ENCODE measurements around the gene CNTN4. TPM values are rescaled to one million over a fixed set of nuclear protein-coding genes. Genes with fewer than 3 reads are reported as not detected.

CNTN4 gene
- total RNA-seq, 1 donor from 2014 or later = 2.6 TPM

GRCh38 chr3:3071136-3071535, 972.5 kb downstream of the CNTN4 start:
- DNase-seq (no peak), ATAC-seq (ENCODE audit: poor library complexity) (no peak)
- intact Hi-C loops (cut with DNase I) = no loop called here

GRCh38 chr3:3074551-3075257, 976.0 kb downstream of the CNTN4 start:
- intact Hi-C loops (cut with DNase I) = no loop called here
- DNase-seq (no peak), ATAC-seq (ENCODE audit: poor library complexity) (no peak)

GRCh38 chr3:3080309-3080708, 981.6 kb downstream of the CNTN4 start:
- DNase-seq (no peak), ATAC-seq (ENCODE audit: poor library complexity) (no peak)
- intact Hi-C loops (cut with DNase I) = no loop called here

DNA sequence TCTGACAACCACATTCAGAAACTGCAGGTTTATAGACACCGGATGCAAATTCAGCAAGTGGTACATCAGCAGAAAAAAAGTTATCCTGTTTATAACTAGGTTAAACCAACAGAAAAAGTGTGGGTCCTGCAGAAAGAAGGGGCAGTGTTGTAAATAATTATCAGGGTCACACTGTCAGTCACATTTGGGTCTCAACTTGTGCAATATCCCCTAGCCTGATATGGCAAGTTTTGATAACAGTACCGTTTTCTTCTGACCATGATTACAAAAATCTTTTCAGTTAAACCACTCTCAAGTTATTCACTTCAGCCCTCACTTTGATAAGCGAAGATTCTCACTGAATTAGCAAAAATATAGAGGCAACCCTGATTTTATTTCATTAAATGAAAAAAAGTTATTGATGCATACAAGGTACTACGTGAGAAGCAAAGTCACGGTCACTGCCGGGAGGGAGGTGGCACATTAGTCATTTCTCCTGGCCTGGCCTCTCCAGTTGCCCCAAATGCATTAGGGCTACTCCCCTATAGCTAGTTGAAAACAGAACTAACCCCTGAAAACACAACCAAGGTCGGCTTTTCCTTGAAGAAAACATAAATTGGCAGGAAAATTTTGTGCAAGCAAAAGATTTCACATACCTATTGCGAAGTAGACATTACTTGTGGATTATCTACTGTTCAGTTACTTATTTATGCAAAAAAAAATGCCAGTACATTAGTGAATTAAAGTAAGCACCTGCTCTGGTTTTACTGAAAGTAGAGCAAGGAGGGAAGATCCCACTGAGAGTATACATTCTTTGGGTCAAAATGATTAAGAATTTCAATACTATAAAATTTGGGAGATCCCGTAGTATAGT, 982.9 kb downstream of the CNTN4 start:
- no peak for ATAC-seq (ENCODE audit: poor library complexity)
- intact Hi-C loops (cut with DNase I) = no loop called here
- no peak for DNase-seq

DNA sequence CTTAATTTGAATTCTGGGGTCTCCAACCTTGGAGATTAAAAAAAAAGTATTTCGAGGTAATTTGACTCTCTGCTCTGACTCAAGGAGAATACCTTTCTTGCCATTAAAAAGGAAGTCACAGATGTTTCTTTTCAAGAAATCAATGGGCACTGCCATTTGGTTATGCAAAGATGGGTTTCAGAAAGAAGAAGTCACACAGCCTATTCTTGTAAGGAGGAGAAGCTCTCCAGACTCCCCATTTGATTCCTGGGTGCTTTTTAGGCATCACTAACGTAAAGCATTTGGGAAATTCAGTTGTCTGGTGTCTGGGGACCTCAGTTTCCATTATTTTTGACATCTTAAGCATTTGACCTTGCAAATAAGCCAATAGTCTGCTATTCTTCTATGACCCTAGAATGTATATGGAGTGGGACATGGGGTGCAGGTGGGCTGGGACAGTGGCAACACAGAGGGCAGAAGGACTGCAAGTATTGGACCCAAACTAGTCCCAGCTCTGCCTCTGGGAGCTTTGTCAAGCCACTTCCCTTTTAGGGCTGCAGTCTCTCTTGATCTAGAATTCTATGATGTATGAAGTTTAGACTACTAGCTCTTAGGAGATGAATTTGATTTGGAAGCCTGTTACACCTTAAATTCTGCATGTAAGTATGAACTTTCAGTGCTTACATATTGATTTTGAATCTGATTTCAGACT, 983.7 kb downstream of the CNTN4 start:
- intact Hi-C loops (cut with DNase I) = no loop called here
- DNase-seq (no peak), ATAC-seq (ENCODE audit: poor library complexity) (no peak)

- intact Hi-C loops (cut with DNase I) = no loop called here
- DNase-seq (no peak), ATAC-seq (ENCODE audit: poor library complexity) (no peak)
Measured at GRCh38 chr3:3084890-3085289, 986.2 kb downstream of the CNTN4 start.

DNA sequence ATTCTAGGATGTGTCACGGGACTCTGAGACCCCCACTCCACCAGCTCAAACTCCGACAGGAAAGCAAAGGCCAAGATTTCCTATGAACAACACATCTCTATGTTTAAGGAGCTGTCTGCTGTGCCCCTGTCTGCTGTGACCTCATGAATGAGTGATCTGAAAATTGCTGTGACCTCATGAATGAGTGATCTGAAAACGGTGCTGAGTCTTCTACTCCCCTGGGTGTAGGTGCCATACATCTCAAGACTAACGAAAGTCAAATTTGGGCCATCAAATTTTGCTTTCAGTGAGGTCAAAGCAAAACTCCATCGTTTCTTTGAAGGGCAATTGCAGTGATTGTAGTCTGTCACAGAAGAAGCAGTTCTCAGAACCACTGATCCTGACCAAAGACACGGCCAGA, 987.1 kb downstream of the CNTN4 start:
- ATAC-seq (ENCODE audit: poor library complexity) = no peak
- no peak for DNase-seq
- intact Hi-C loops (cut with DNase I) = no loop called here

GRCh38 chr3:3086239-3086638, 987.6 kb downstream of the CNTN4 start:
- intact Hi-C loops (cut with DNase I) = no loop called here
- DNase-seq = no peak
- ATAC-seq (ENCODE audit: poor library complexity) = no peak

DNA sequence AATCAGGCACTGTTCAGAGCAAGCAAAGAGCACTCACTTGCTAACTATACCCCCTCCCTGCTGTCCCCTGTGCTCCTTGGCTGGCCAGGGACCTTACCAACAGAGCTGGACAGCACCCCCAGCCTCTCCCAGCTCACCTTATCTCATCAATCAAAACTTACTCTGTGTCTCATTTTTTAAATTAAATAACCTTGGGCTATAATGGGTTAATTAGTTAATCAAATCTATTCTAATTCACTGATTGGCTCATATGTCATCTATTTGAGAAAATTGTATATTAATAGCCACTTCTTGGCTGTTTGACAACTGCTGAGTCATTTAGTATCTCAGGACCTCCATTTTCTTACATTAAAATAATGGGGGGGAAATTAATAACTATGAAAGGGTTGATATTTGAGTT, 988.6 kb downstream of the CNTN4 start:
- DNase-seq (no peak), ATAC-seq (ENCODE audit: poor library complexity) (no peak)
- intact Hi-C loops (cut with DNase I) = no loop called here

- no peak for ATAC-seq (ENCODE audit: poor library complexity)
- no peak for DNase-seq
- intact Hi-C loops (cut with DNase I) = no loop called here
Measured at GRCh38 chr3:3087716-3088465, 989.2 kb downstream of the CNTN4 start.

- no peak for DNase-seq
- intact Hi-C loops (cut with DNase I) = no loop called here
- ATAC-seq (ENCODE audit: poor library complexity) = no peak
Measured at GRCh38 chr3:3089017-3089416, 990.4 kb downstream of the CNTN4 start.

DNA sequence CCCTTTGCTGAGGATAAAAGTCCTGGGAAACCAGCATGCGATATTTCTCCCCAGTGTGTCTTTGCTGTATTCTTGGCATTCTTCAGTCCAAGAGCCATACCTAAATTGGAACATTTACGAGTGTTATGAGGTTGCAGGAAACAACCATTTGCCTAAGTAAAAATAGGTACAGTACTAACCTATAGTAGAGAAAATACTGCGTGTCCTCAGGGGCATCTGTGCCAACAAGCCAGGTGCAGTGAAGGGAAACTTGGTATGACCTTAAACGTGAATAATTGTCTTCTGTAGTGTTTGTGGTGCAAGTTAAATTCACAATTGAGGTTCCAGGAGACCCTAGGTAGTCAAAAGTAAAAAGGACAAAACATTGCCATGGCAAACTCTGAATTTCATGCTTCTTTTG, 999.3 kb downstream of the CNTN4 start:
- no peak for DNase-seq
- ATAC-seq (ENCODE audit: poor library complexity) = no peak
- intact Hi-C loops (cut with DNase I) = no loop called here

DNA sequence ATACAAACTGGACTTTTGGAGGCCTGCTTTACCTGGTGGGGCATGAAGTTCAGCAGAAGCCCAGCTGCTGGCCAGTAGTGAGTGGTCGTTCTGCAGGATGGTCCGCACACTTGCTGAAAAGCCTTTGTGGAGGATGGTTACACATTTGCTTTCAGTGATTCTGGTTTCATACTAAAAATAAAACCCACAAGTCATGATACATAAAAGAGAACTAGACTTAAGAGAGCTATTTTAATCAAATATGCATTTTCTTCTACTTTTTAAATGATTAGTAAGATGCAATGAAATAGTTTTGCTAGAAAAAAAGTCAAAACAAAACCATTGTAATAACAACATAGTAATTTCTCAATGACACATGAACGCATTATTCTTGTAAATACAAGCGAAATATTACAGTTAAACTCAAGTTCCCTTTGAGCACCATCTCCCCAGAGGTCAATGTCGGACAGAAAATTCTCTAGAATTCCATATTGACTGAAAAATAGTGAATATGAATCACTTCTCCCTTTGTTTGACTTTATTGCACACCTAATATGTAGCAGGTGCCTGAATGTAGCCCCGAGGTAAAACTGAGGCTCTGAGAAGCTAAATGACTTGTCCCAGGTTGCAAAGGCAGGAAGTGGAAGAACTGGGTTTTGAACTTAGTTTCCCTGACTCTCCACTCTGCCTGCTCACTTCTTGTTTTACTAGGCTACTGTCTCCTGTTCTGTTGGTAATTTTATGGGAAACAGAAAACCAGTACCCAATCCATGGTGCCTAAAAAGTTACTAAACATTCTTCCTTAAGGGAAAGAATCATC, 1003.2 kb downstream of the CNTN4 start:
- intact Hi-C loops (cut with DNase I) = no loop called here
- no peak for DNase-seq
- ATAC-seq (ENCODE audit: poor library complexity) = no peak

DNA sequence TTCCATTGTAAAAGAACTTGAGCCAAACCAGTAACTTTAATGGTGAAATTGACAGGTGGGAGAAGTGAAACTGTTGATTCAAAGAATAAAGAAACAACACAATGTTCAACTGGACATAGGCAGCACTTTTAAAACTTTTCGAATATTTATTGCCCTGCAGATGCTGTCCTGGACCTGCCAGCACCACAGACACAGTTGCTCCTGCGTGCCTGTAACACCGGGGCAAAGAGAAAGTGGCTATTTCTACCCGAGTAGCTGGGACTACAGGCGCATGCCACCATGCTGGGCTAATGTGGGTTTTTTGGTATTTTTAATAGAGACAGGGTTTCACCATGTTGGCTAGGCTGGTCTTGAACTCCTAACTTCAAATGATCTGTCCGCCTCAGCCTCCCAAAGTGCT, 1004.1 kb downstream of the CNTN4 start:
- DNase-seq (no peak), ATAC-seq (ENCODE audit: poor library complexity) (no peak)
- intact Hi-C loops (cut with DNase I) = no loop called here

DNA sequence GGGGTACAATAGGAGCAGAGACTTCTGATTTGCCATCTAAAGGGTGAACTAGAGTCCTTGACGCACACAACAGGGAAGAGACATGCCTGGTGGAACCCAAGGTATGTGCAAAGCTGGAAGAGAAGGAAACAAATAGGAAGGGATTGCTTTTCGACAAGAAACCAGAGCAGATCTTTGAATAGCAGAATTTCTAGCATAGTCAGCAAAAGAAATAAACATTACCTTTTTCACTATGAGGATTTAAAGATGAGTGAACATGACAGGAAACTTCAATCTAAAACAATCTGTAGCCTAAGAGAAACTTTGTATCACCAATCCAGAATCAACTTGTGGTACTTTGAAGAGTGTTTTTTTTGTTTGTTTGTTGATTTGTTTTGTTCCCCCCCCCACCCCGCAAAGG, 1006.6 kb downstream of the CNTN4 start:
- ATAC-seq (ENCODE audit: poor library complexity) (no peak), DNase-seq (no peak)
- intact Hi-C loops (cut with DNase I) = no loop called here

- ATAC-seq (ENCODE audit: poor library complexity) = no peak
- DNase-seq = no peak
- intact Hi-C loops (cut with DNase I) = no loop called here
Measured at GRCh38 chr3:3105815-3106214, 1007.1 kb downstream of the CNTN4 start.

DNA sequence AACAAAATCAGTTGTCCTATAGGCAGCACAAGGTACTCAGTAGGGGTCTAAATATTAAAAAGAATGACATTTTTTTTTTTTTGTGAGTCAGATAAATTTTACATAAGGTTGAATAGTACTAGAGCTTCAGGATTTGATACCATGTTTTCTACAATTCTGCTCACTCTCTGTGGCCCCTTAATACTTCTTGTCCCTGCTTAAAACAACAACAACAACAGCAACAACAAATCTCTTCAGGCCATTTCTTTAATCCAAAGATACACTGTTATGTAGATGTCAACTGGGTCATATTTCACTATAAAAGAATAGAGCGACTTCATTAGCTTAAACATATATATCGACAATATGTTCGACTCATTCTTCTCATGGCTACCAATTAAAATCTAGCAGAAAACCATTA, 1008.5 kb downstream of the CNTN4 start:
- ATAC-seq (ENCODE audit: poor library complexity) (no peak), DNase-seq (no peak)
- intact Hi-C loops (cut with DNase I) = no loop called here

Data from Right ventricle myocardium superior (tissue), 1 donor.